K562 (cell line): ENCODE data around the gene QRICH1. TPM values are rescaled to one million over a fixed set of nuclear protein-coding genes. Genes with fewer than 3 reads are reported as not detected.
A peak's percentile ranks its signal among the peaks of the same experiment; 100 is the strongest.

Experiments
- ATAC-seq: fragments of 200-7000 bp; cut with Tn5 transposase; 3 replicates; pipeline ENCODE4 v1.9.1; 2020; ENCODE audit warnings: moderate library complexity
- BruUV-seq: library from RNA; stranded (reverse); fragments of 400-500 nt; replicated peaks from 2 replicates; lab custom pipeline; 2021; lab: Mats Ljungman, UMichigan
- CTCF ChIA-PET: fragments of 300-600 bp; formaldehyde crosslinking; extraction: SDS; loops from one replicate; lab custom pipeline; 2021; ENCODE audit warnings: low intra/inter-chr PET ratio; lab: Yijun Ruan, JAX
- POLR2A ChIA-PET: fragments of 300-600, 350-650 bp; sonication (Branson Sonifier 250); formaldehyde crosslinking; extraction: SDS; loops from one replicate; lab custom pipeline; 2021; ENCODE audit warnings: antibody characterized with exemption, inconsistent platforms; lab: Yijun Ruan, JAX
- DNase-seq, 4 experiments: peaks; one replicate each; pipeline versions ENCODE4 v3.0.0 to v3.0.0-alpha.2; 2011 to 2018; ENCODE audit warnings: low spot score in 3 of 4, mixed read lengths in 3 of 4; ENCODE audit errors: extremely low read depth in 1 of 4
- FAIRE-seq: peaks from 2 replicates; lab custom pipeline; 2011; peaks lifted over from hg19 to GRCh38; lab: Jason Lieb, UNC
- H2AFZ ChIP-seq: 2 replicates; pipeline ENCODE4 v1.6.0; 2011; ENCODE audit warnings: low read depth, low read length, control low read depth, inconsistent platforms
- H3K27ac ChIP-seq: fragments of 200-600 bp; 3 replicates; pipeline ENCODE4 v1.8.0; 2011; ENCODE audit warnings: low read depth, mild to moderate bottlenecking, control low read depth, inconsistent platforms, low read length, moderate library complexity, mixed read lengths; ENCODE audit errors: extremely low read depth
- H3K27me3 ChIP-seq, 2 experiments: fragments of 300-600 bp in 1 of 2; 2 replicates in 1 of 2; 3 replicates in 1 of 2; pipeline versions ENCODE4 v1.6.0 to v1.8.0; 2011; ENCODE audit warnings: inconsistent platforms in 2 of 2, low read length in 2 of 2, mild to moderate bottlenecking in 1 of 2, mixed read lengths in 1 of 2, moderate library complexity in 1 of 2; ENCODE audit not compliant: control insufficient read depth in 2 of 2, insufficient read depth in 2 of 2
- H3K36me3 ChIP-seq: fragments of 300-600 bp; 3 replicates; pipeline ENCODE4 v1.8.0; 2011; ENCODE audit warnings: mild to moderate bottlenecking, low read length, inconsistent platforms; ENCODE audit not compliant: control insufficient read depth, insufficient read depth
- H3K4me1 ChIP-seq, 2 experiments: fragments of 200-600 bp in 1 of 2; replicated peaks in 1 of 2; 2 replicates in 1 of 2; 3 replicates in 1 of 2; pipeline versions ENCODE4 v1.5.1 to v1.8.0; 2011; ENCODE audit warnings: inconsistent platforms in 2 of 2, low read length in 2 of 2, mild to moderate bottlenecking in 1 of 2, mixed read lengths in 1 of 2, moderate library complexity in 1 of 2; ENCODE audit not compliant: control insufficient read depth in 2 of 2, insufficient read depth in 2 of 2
- H3K4me2 ChIP-seq: 2 replicates; pipeline ENCODE4 v1.6.1; 2011; ENCODE audit warnings: low read length, control low read depth, inconsistent platforms, mixed read lengths; ENCODE audit not compliant: insufficient read depth
- H3K4me3 ChIP-seq: fragments of 200-600 bp; sonication (generic), shearing (Covaris generic); 2 replicates; pipeline ENCODE4 v1.5.1; 2016; ENCODE audit warnings: control low read depth, inconsistent platforms
- H3K79me2 ChIP-seq: fragments of 200-600 bp; 3 replicates; pipeline ENCODE4 v1.8.0; 2011; ENCODE audit warnings: low read length, inconsistent platforms; ENCODE audit not compliant: control insufficient read depth, insufficient read depth
- H3K9ac ChIP-seq, 2 experiments: 2 replicates each; pipeline versions ENCODE4 v1.6.0 to v1.6.1; 2011; ENCODE audit warnings: low read depth in 2 of 2, low read length in 2 of 2, control low read depth in 1 of 2, inconsistent platforms in 1 of 2, mild to moderate bottlenecking in 1 of 2, mixed read lengths in 1 of 2; ENCODE audit not compliant: insufficient read depth in 1 of 2
- H3K9me1 ChIP-seq: one replicate; pipeline ENCODE4 v1.6.0; 2011; ENCODE audit warnings: inconsistent platforms, mild to moderate bottlenecking, low read length, moderate library complexity; ENCODE audit not compliant: control insufficient read depth, insufficient read depth
- H3K9me3 ChIP-seq: replicated peaks from 2 replicates; pipeline ENCODE4 v1.5.1; 2011; ENCODE audit warnings: low read depth, low read length, inconsistent platforms; ENCODE audit not compliant: control insufficient read depth, insufficient read depth
- H4K20me1 ChIP-seq: replicated peaks from 2 replicates; pipeline ENCODE4 v1.6.1; 2011; ENCODE audit warnings: low read length, inconsistent platforms, mixed read lengths; ENCODE audit not compliant: control insufficient read depth, insufficient read depth
- ATF1 ChIP-seq, 2 experiments: fragments of 450-650 bp in 1 of 2; IDR thresholded peaks; 2 replicates each; pipeline ENCODE4 v1.6.1; 2016; ENCODE audit warnings: missing compliant biosample characterization in 1 of 2, missing genetic modification characterization in 1 of 2
- ATF3 ChIP-seq, 2 experiments: fragments of 450-650 bp in 1 of 2; sonication (generic) in 1 of 2; formaldehyde crosslinking in 1 of 2; IDR thresholded peaks in 1 of 2; conservative IDR thresholded peaks in 1 of 2; 2 replicates each; pipeline versions ENCODE4 v1.6.1 to v1.8.1; 2016 to 2023; ENCODE audit warnings: mild to moderate bottlenecking in 2 of 2, moderate library complexity in 2 of 2, inconsistent platforms in 1 of 2, missing genetic modification reagents in 1 of 2
- BRF2 ChIP-seq: IDR thresholded peaks from 3 replicates; pipeline ENCODE4 v1.6.1; 2011; ENCODE audit warnings: borderline replicate concordance, mild to moderate bottlenecking; ENCODE audit not compliant: insufficient read length, insufficient read depth
- CEBPG ChIP-seq, 3 experiments: fragments of 200-800 bp in 1 of 3; sonication (Bioruptor generic) in 1 of 3; sonication (generic) in 1 of 3; formaldehyde crosslinking in 1 of 3; IDR thresholded peaks in 2 of 3; conservative IDR thresholded peaks in 1 of 3; 2 replicates each; pipeline versions ENCODE4 v1.6.1 to v1.8.0; 2016 to 2022; ENCODE audit warnings: missing compliant biosample characterization in 2 of 3, missing genetic modification characterization in 2 of 3, mild to moderate bottlenecking in 1 of 3, missing genetic modification reagents in 1 of 3
- CTBP1 ChIP-seq: fragments of 450-650 bp; IDR thresholded peaks from 2 replicates; pipeline ENCODE4 v1.6.1; 2016; ENCODE audit warnings: borderline replicate concordance
- E2F8 ChIP-seq: fragments of 450-650 bp; IDR thresholded peaks from 2 replicates; pipeline ENCODE4 v1.7.1; 2018; ENCODE audit warnings: mild to moderate bottlenecking, low read depth; ENCODE audit not compliant: partially characterized antibody
- GTF2E2 ChIP-seq: fragments of 200-800 bp; sonication (Bioruptor generic); IDR thresholded peaks from 2 replicates; pipeline ENCODE4 v1.6.1; 2016; ENCODE audit warnings: missing genetic modification characterization, missing compliant biosample characterization
- MTA1 ChIP-seq: fragments of 450-650 bp; IDR thresholded peaks from 2 replicates; pipeline ENCODE4 v1.6.1; 2017; ENCODE audit warnings: borderline replicate concordance
- MXI1 ChIP-seq: IDR thresholded peaks from 2 replicates; pipeline ENCODE4 v1.6.1; 2011; ENCODE audit warnings: low read depth, mild to moderate bottlenecking, improper control_type of control experiment, low read length
- NCOA2 ChIP-seq, 2 experiments: fragments of 450-650 bp; IDR thresholded peaks; 2 replicates each; pipeline ENCODE4 v1.6.1; 2018; ENCODE audit warnings: mild to moderate bottlenecking in 2 of 2, moderate library complexity in 1 of 2; ENCODE audit not compliant: partially characterized antibody in 2 of 2
- POLR2AphosphoS5 ChIP-seq: IDR thresholded peaks from 2 replicates; pipeline ENCODE4 v1.6.1; 2011; ENCODE audit warnings: mild to moderate bottlenecking, low read depth, low read length, moderate library complexity; ENCODE audit not compliant: control insufficient read depth, insufficient read depth
- TEAD4 ChIP-seq, 2 experiments: sonication (generic) in 1 of 2; formaldehyde crosslinking in 1 of 2; IDR thresholded peaks; 2 replicates each; pipeline versions ENCODE4 v1.6.1 to v1.8.0; 2012 to 2022; ENCODE audit warnings: borderline replicate concordance in 1 of 2, inconsistent platforms in 1 of 2, low read length in 1 of 2, mild to moderate bottlenecking in 1 of 2, missing genetic modification reagents in 1 of 2
- THAP7 ChIP-seq: fragments of 250-450 bp; sonication (Bioruptor Pico); IDR thresholded peaks from 2 replicates; pipeline ENCODE4 v1.5.0; 2021
- WGBS: fragments of 100-300 bp; shearing (Covaris generic); methylation state at CpG from one replicate; pipeline ENCODE4 v1.1.6; 2016; ENCODE audit warnings: low coverage, mixed read lengths; ENCODE audit not compliant: insufficient coverage; ENCODE audit errors: missing lambda C conversion rate; 5-methylcytosine and 5-hydroxymethylcytosine counted together
- in situ Hi-C: fragments of 300-500 bp; cut with MboI; formaldehyde crosslinking; loops from 4 replicates; pipeline ENCODE4 v1.15.0; 2018; ENCODE audit warnings: inconsistent platforms, mixed read lengths
- intact Hi-C: fragments of 100-400 bp; cut with micrococcal nuclease; formaldehyde crosslinking; loops from 2 replicates; pipeline ENCODE4 v1.14.2; 2022
- polyA plus RNA-seq, 8 experiments: library from polyadenylated mRNA; depleted of rRNA in 4 of 8; stranded (reverse) in 5 of 8; unstranded in 3 of 8; fragments of >200 nt; fragmentation: Nextera tagmentation in 2 of 8; fragmentation: Illumina TruSeq in 1 of 8; extraction: Ambion mirVana in 2 of 8; extraction: Trizol in 1 of 8; gene quantifications; 2 replicates each; pipeline versions ENCODE4 v1.2.1 to v1.2.3, GENCODE V29; 2011 to 2014; ENCODE audit warnings: inconsistent platforms in 1 of 8, missing spikeins in 1 of 8
- total RNA-seq, 7 experiments: library from RNA; depleted of rRNA in 6 of 7; stranded (reverse); fragments of >200 nt in 6 of 7; fragmentation: Illumina TruSeq in 2 of 7; extraction: Trizol in 2 of 7; gene quantifications; 2 replicates each; pipeline versions ENCODE4 v1.2.1 to v1.2.3, GENCODE V29; 2011 to 2021; ENCODE audit warnings: low replicate concordance in 1 of 7

QRICH1 gene
- total and polyA plus RNA-seq, 9 of the 15 experiments (the other 6 are each of a cell fraction or from before 2014, with no cell fraction given), result 20.1 to 99.2 (median 56.7) TPM

- 0% methylated on average over 7 of the region's 7 CpGs for WGBS
- Histone ChIP-seq H2AFZ (0 out of 2 replicates have a peak overlapping the region, but pooled peaks have one; percentile 20), H3K9me3 (no peaks in the 10 kb centered on the region), H3K4me2 (peak overlapping the region; percentile 100), H3K4me3 (no peak overlapping the region), H3K27ac (peak overlapping the region; percentile 89; the same call in 2 of the 3 replicates), H3K9me1 (peaks cover 9% of the 10 kb centered on the region), H3K79me2 (peaks cover 49% of the 10 kb centered on the region), H3K9ac (peak overlapping the region; percentile 93 to 97), H3K27me3 (no peaks in the 10 kb centered on the region), H4K20me1 (peaks cover 12% of the 10 kb centered on the region), H3K4me1 (peaks cover 36 to 37% of the 10 kb centered on the region in 2 experiments; a peak in 4 of 5 replicates), H3K36me3 (peaks cover 81% of the 10 kb centered on the region)
- intact Hi-C loops (loop anchor here (2.0 to 10.0 kb wide), 2 partner anchors 65 to 135 kb away; partner anchors contain the start of genes CCDC71 and QRICH1), in situ Hi-C loops (no loop called here)
- ATAC-seq (no peak), DNase-seq (no peak), FAIRE-seq (no peak)
- TF ChIP-seq POLR2AphosphoS5 (peak; percentile 38; the same call in 1 of the 2 replicates), NCOA2 (IDR thresholded peaks at IDR 0.05; ENCODE audit: partially characterized antibody in 2 of 2) (no peak), ATF3 (IDR thresholded peaks at IDR 0.05) (no peak), ATF3 (CRISPR knock-in tag; conservative IDR thresholded peaks at IDR 0.05) (0 out of 2 replicates have a peak, but pooled peaks have one; percentile 2), BRF2 (no peak), TEAD4 (IDR thresholded peaks at IDR 0.05; ENCODE audit: low read length) (0 out of 2 replicates have a peak, but pooled peaks have one; percentile 4), TEAD4 (CRISPR knock-in tag; IDR thresholded peaks at IDR 0.05; ENCODE audit: borderline replicate concordance) (no peak), MTA1 (no peak), GTF2E2 (0 out of 2 replicates have a peak, but pooled peaks have one; percentile 35), CTBP1 (no peak), CEBPG (CRISPR knock-in tag; IDR thresholded peaks at IDR 0.05) (no peak), CEBPG (tag; conservative IDR thresholded peaks at IDR 0.05 in 1 of 2, IDR thresholded peaks at IDR 0.05 in 1 of 2) (peak in 1 of 2 experiments; percentile 51; a peak in 2 of 4 replicates), ATF1 (CRISPR knock-in tag; IDR thresholded peaks at IDR 0.05) (no peak), ATF1 (tag; IDR thresholded peaks at IDR 0.05) (peak; percentile 60), MXI1 (no peak), THAP7 (CRISPR knock-in tag) (no peak), E2F8 (peak; percentile 11)
- BruUV-seq, result no TSS peak
- POLR2A ChIA-PET, result interaction anchor here (0.6 to 2.3 kb wide), 19 partner anchors 8 to 367 kb away, joined by 3 to 15 read pairs (median 4); partner anchors contain the start of genes CELSR3, DALRD3, USP4 and WDR6
- CTCF ChIA-PET, result interaction anchor here (1.2 kb wide), 1 partner anchor 42 kb away, joined by 3 read pairs; no protein-coding TSS in a partner anchor
Measured at GRCh38 chr3:49029563-49029884, 64.3 kb downstream of the QRICH1 start.
